GM12892 (cell line): ENCODE data around the gene SHISA8. TPM values are rescaled to one million over a fixed set of nuclear protein-coding genes. Genes with fewer than 3 reads are reported as not detected.
A peak's percentile ranks its signal among the peaks of the same experiment; 100 is the strongest.
"Not testable (repeated sequence)": the region's sequence is repeated elsewhere in the genome, so short reads cannot be mapped to it uniquely, and the experiment has no call there.

Experiments
- DNase-seq: peaks from one replicate; pipeline ENCODE4 v3.0.0; 2011; ENCODE audit not compliant: insufficient read length
- FAIRE-seq: peaks from 2 replicates; lab custom pipeline; 2011; peaks lifted over from hg19 to GRCh38; lab: Jason Lieb, UNC
- POLR2A ChIP-seq: IDR thresholded peaks from 2 replicates; pipeline ENCODE4 v1.6.1; 2011; ENCODE audit warnings: low read depth, low read length, control low read depth
- POLR2AphosphoS5 ChIP-seq: IDR thresholded peaks from 2 replicates; pipeline ENCODE4 v1.6.1; 2011; ENCODE audit warnings: low read depth, low read length, control low read depth
- TAF1 ChIP-seq: IDR thresholded peaks from 2 replicates; pipeline ENCODE4 v1.6.1; 2011; ENCODE audit warnings: low read depth, mild to moderate bottlenecking, control low read depth, low read length, borderline replicate concordance
- polyA plus RNA-seq: library from polyadenylated mRNA; unstranded; fragments of >200 nt; gene quantifications from one replicate; pipeline ENCODE4 v1.2.1, GENCODE V29; 2012; ENCODE audit warnings: missing spikeins, inconsistent platforms; ENCODE audit not compliant: missing spikeins

Gene SHISA8
- polyA plus RNA-seq, result 0.93 TPM

- TF ChIP-seq TAF1 (no peak), POLR2AphosphoS5 (no peak), POLR2A (peak; percentile 20; the same call in 1 of the 2 replicates)
- FAIRE-seq, result peak; percentile 89
- peak; percentile 80 for DNase-seq
These were observed at the start of gene SHISA8 for GRCh38 chr22:41915035-41915785. Gene SHISA8, minus strand, starts transcription at chr22:41915074. Its CDS starts 407 bp downstream, at chr22:41914667.

GRCh38 chr22:41964112-41964491 lies 49.2 kb upstream of the SHISA8 start:
- TF ChIP-seq POLR2AphosphoS5 (no peak), TAF1 (no peak), POLR2A (no peak)
- DNase-seq, result no peak
- no peak for FAIRE-seq

DNA sequence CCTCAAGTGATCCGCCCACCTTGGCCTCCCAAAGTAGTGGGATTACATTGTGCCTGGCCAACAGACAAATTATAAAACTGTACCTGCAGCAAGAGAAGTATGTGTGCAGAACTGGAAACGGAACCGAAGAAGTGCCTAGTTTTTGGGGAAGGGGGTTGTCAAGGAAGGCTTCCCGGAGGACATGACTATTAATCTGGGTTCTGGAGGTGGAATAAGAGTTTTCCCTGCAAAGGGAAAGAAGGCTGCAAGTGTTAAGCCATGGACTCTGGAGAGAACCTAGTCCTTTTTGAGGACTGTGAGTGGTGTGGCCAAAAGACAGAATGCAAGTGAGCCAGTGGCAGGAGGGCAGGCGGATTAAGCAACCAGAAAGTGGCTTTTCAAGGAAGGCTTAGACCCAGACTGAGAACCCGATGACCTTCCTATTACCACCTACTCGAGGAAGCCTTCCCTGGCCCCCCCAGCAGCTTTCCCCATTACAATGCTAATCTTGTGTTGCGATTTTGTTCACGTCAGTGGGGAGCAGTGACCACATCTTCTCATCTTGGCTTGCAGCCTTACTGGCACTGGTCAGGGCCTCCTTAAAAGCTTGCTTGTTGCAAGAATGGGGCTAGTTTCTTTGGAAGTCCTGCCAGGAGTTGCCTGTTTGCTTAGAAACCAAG lies 48.7 kb upstream of the SHISA8 start:
- TF ChIP-seq TAF1 (no peak), POLR2AphosphoS5 (no peak), POLR2A (no peak)
- no peak for DNase-seq
- FAIRE-seq, result no peak

- FAIRE-seq, result no peak
- DNase-seq, result no peak
- TF ChIP-seq POLR2AphosphoS5 (no peak), TAF1 (no peak), POLR2A (no peak)
These were observed 43.2 kb upstream of the SHISA8 start for GRCh38 chr22:41957941-41958556.

- no peak for DNase-seq
- no peak for FAIRE-seq
- TF ChIP-seq POLR2A (no peak), TAF1 (no peak), POLR2AphosphoS5 (no peak)
These were observed 37.8 kb upstream of the SHISA8 start for GRCh38 chr22:41952713-41953112.

GRCh38 chr22:41951898-41952474 lies 37.1 kb upstream of the SHISA8 start, which contains the start of gene SMIM45:
Gene SMIM45, plus strand, starts transcription at chr22:41952150.
- DNase-seq (no peak), FAIRE-seq (peak; percentile 79)
- TF ChIP-seq POLR2AphosphoS5 (no peak), POLR2A (no peak), TAF1 (no peak)

GRCh38 chr22:41949297-41949965 lies 34.6 kb upstream of the SHISA8 start:
- TF ChIP-seq POLR2AphosphoS5 (0 out of 2 replicates have a peak, but pooled peaks have one; percentile 42), TAF1 (no peak), POLR2A (peak; percentile 66; the same call in 1 of the 2 replicates)
- FAIRE-seq (peak; percentile 90), DNase-seq (no peak)

GRCh38 chr22:41948928-41949296 lies 34.0 kb upstream of the SHISA8 start:
- DNase-seq, result not testable (repeated sequence)
- FAIRE-seq, result peak; percentile 33

DNA sequence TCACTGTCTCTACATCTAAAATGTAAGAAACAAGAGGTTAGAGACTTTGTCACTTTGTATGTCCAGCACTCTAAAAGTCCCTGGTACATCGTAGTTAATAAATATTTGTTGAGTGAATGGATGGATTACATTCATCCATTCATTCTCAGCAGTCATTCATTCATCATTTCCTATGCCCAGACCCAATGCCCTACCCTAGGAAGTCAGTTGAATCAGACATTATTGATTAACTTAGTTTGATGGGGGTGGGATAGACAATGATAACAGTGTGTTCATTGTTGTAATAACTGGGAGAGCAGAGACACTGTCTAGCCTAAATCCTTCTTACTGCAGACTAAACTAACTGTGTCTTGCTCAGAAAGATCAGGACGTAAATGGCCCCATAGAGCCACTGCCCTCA lies 33.3 kb upstream of the SHISA8 start:
- TF ChIP-seq POLR2AphosphoS5, result no peak
- TF ChIP-seq TAF1, result no peak
- TF ChIP-seq POLR2A, result no peak
- DNase-seq (no peak), FAIRE-seq (no peak)

DNA sequence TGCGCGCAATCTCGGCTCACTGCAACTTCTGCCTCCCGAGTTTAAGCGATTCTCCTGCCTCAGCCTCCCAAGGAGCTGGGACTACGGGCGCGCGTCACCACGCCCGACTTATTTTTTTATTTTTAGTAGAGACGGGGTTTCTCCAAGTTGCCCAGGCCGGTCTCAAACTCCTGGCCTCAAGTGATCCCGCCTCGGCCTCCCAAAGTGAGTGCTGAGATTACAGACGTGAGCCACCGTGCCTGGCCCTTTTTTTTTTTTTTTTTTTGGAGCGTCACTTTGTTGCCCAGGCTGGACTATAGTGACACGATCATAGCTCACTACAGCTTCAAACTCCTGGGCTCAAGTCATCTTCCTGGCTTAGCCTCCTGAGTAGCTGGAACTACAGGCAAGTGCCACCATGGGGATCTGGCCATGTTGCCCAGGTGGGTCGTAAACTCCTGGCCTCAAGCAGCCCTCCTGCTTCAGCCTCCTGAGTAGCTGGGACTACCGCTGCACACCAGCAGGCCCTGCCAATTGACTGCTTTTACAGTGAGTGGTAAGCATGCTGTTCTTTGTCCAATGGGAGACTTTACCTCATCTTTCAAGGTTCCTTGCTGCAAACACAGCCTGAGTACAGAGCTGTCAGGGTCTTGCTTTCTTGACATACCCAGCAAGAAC lies 32.7 kb upstream of the SHISA8 start:
- no peak for TF ChIP-seq POLR2AphosphoS5
- TF ChIP-seq TAF1, result no peak
- no peak for TF ChIP-seq POLR2A
- DNase-seq (no peak), FAIRE-seq (peak; percentile 70)
